H1 (cell line): ENCODE measurements around the gene EGLN2. TPM values are rescaled to one million over a fixed set of nuclear protein-coding genes. Genes with fewer than 3 reads are reported as not detected.
A peak's percentile ranks its signal among the peaks of the same experiment; 100 is the strongest.
"Not testable (repeated sequence)": the region's sequence is repeated elsewhere in the genome, so short reads cannot be mapped to it uniquely, and the experiment has no call there.

Source experiments
- CTCF ChIA-PET: fragments of 300-600 bp; sonication (Branson Sonifier 250); formaldehyde crosslinking; loops from one replicate; lab custom pipeline; 2021; ENCODE audit not compliant: partially characterized antibody; lab: Charles Lee
- POLR2A ChIA-PET: fragments of 300-600 bp; sonication (Branson Sonifier 250); formaldehyde crosslinking; loops from one replicate; lab custom pipeline; 2021; ENCODE audit warnings: inconsistent platforms; ENCODE audit not compliant: partially characterized antibody; lab: Charles Lee
- DNase-seq, 2 experiments: peaks; one replicate each; pipeline versions ENCODE4 v3.0.0 to v3.0.0-alpha.2; 2010 to 2022; ENCODE audit warnings: low spot score in 2 of 2, low read depth in 1 of 2, mixed read lengths in 1 of 2
- FAIRE-seq: peaks from 2 replicates; lab custom pipeline; 2011; peaks lifted over from hg19 to GRCh38; lab: Jason Lieb, UNC
- H2AFZ ChIP-seq: 2 replicates; pipeline ENCODE4 v1.8.1; 2012; ENCODE audit warnings: low read length, inconsistent platforms
- H2AK5ac ChIP-seq: 2 replicates; pipeline ENCODE4 v1.6.1; 2013; ENCODE audit warnings: low read depth, low read length
- H2BK120ac ChIP-seq: replicated peaks from 2 replicates; pipeline ENCODE3; 2013; ENCODE audit warnings: low read depth, low read length, inconsistent platforms
- H2BK12ac ChIP-seq: 2 replicates; pipeline ENCODE4 v1.6.1; 2013; ENCODE audit warnings: low read depth, low read length
- H2BK15ac ChIP-seq: 2 replicates; pipeline ENCODE4 v1.6.1; 2013; ENCODE audit warnings: low read length
- H2BK20ac ChIP-seq: 2 replicates; pipeline ENCODE4 v1.6.1; 2013; ENCODE audit warnings: low read length
- H2BK5ac ChIP-seq: 2 replicates; pipeline ENCODE4 v1.6.1; 2013; ENCODE audit warnings: low read depth, low read length
- H3K14ac ChIP-seq: 2 replicates; pipeline ENCODE4 v1.6.1; 2013; ENCODE audit warnings: inconsistent platforms; ENCODE audit not compliant: insufficient read length
- H3K18ac ChIP-seq: 2 replicates; pipeline ENCODE4 v1.6.1; 2013; ENCODE audit warnings: low read length; ENCODE audit errors: extremely low read depth
- H3K23ac ChIP-seq: 2 replicates; pipeline ENCODE4 v1.6.1; 2013; ENCODE audit warnings: inconsistent platforms; ENCODE audit not compliant: insufficient read length
- H3K23me2 ChIP-seq: 2 replicates; pipeline ENCODE4 v1.6.1; 2013; ENCODE audit warnings: low read depth, low read length
- H3K27ac ChIP-seq: 2 replicates; pipeline ENCODE4 v1.6.1; 2011; ENCODE audit warnings: low read depth, low read length, inconsistent platforms
- H3K27me3 ChIP-seq, 4 experiments: replicated peaks in 1 of 4; 1 replicate in 1 of 4; 2 replicates in 3 of 4; pipeline versions ENCODE4 v1.6.1 to v1.8.1; 2011 to 2013; ENCODE audit warnings: low read length in 3 of 4, mild to moderate bottlenecking in 3 of 4, inconsistent platforms in 2 of 4, mixed read lengths in 2 of 4, moderate library complexity in 1 of 4; ENCODE audit not compliant: control insufficient read depth in 3 of 4, insufficient read depth in 3 of 4; ENCODE audit errors: extremely low read depth in 1 of 4
- H3K36me3 ChIP-seq, 4 experiments: 2 replicates each; pipeline versions ENCODE4 v1.6.1 to v1.8.1; 2011 to 2013; ENCODE audit warnings: mild to moderate bottlenecking in 4 of 4, low read length in 3 of 4, moderate library complexity in 2 of 4, control low read depth in 1 of 4, inconsistent platforms in 1 of 4; ENCODE audit not compliant: insufficient read depth in 4 of 4, control insufficient read depth in 2 of 4
- H3K4ac ChIP-seq: replicated peaks from 2 replicates; pipeline ENCODE3; 2013; ENCODE audit warnings: low read length, low read depth, mixed read lengths, inconsistent platforms; ENCODE audit not compliant: insufficient read length
- H3K4me1 ChIP-seq, 4 experiments: replicated peaks in 1 of 4; 1 replicate in 1 of 4; 2 replicates in 3 of 4; pipeline versions ENCODE4 v1.6.1 to v1.8.1; 2011 to 2013; ENCODE audit warnings: low read length in 3 of 4, inconsistent platforms in 2 of 4, mixed read lengths in 1 of 4; ENCODE audit not compliant: insufficient read depth in 4 of 4, control insufficient read depth in 3 of 4
- H3K4me2 ChIP-seq, 2 experiments: 2 replicates each; pipeline versions ENCODE4 v1.6.1 to v1.8.1; 2011 to 2013; ENCODE audit warnings: low read depth in 2 of 2, low read length in 2 of 2, control low read depth in 1 of 2, inconsistent platforms in 1 of 2, mild to moderate bottlenecking in 1 of 2; ENCODE audit not compliant: insufficient read depth in 1 of 2
- H3K4me3 ChIP-seq, 4 experiments: fragments of 200-600, 300-600 bp in 1 of 4; sonication (generic), shearing (Covaris generic), sonication (Bioruptor Twin) in 1 of 4; 2 replicates each; pipeline versions ENCODE4 v1.5.1 to v1.8.1; 2011 to 2016; ENCODE audit warnings: low read length in 4 of 4, low read depth in 3 of 4, control low read depth in 2 of 4, inconsistent platforms in 2 of 4, mild to moderate bottlenecking in 2 of 4, mixed read lengths in 1 of 4, moderate library complexity in 1 of 4; ENCODE audit not compliant: insufficient read depth in 2 of 4; ENCODE audit errors: extremely low read depth in 1 of 4
- H3K56ac ChIP-seq: replicated peaks from 2 replicates; pipeline ENCODE3; 2013; ENCODE audit warnings: low read depth, mild to moderate bottlenecking, mixed read lengths, low read length, inconsistent platforms; ENCODE audit not compliant: insufficient read length
- H3K79me1 ChIP-seq: 2 replicates; pipeline ENCODE4 v1.6.1; 2013; ENCODE audit warnings: low read depth, low read length, control low read depth
- H3K79me2 ChIP-seq, 2 experiments: 2 replicates each; pipeline versions ENCODE4 v1.6.1 to v1.8.1; 2012 to 2013; ENCODE audit warnings: low read length in 2 of 2, mild to moderate bottlenecking in 2 of 2, inconsistent platforms in 1 of 2; ENCODE audit not compliant: insufficient read depth in 2 of 2, control insufficient read depth in 1 of 2
- H3K9ac ChIP-seq, 4 experiments: replicated peaks in 1 of 4; 1 replicate in 1 of 4; 2 replicates in 3 of 4; pipeline versions ENCODE4 v1.6.1 to v1.8.1; 2011 to 2013; ENCODE audit warnings: low read depth in 3 of 4, low read length in 3 of 4, control low read depth in 2 of 4, mild to moderate bottlenecking in 2 of 4, moderate library complexity in 2 of 4, inconsistent platforms in 1 of 4; ENCODE audit errors: extremely low read depth in 1 of 4
- H3K9me3 ChIP-seq, 2 experiments: 2 replicates each; pipeline versions ENCODE4 v1.6.1 to v1.8.1; 2012 to 2013; ENCODE audit warnings: mild to moderate bottlenecking in 2 of 2, moderate library complexity in 2 of 2, control low read depth in 1 of 2, inconsistent platforms in 1 of 2, low read depth in 1 of 2, low read length in 1 of 2, mixed read lengths in 1 of 2; ENCODE audit not compliant: insufficient read depth in 2 of 2
- H4K20me1 ChIP-seq, 2 experiments: replicated peaks in 1 of 2; 2 replicates each; pipeline versions ENCODE3 to v1.8.1; 2011 to 2013; ENCODE audit warnings: inconsistent platforms in 2 of 2, low read length in 2 of 2, mild to moderate bottlenecking in 1 of 2; ENCODE audit not compliant: insufficient read depth in 2 of 2, control insufficient read depth in 1 of 2
- H4K5ac ChIP-seq: 2 replicates; pipeline ENCODE4 v1.6.1; 2013; ENCODE audit warnings: low read length, low read depth, mixed read lengths, inconsistent platforms; ENCODE audit not compliant: insufficient read length
- H4K8ac ChIP-seq: 2 replicates; pipeline ENCODE4 v1.8.0; 2013; ENCODE audit warnings: mild to moderate bottlenecking, moderate library complexity, low read length, inconsistent platforms; ENCODE audit not compliant: insufficient read depth; ENCODE audit errors: extremely low read depth
- H4K91ac ChIP-seq: replicated peaks from 2 replicates; pipeline ENCODE3; 2013; ENCODE audit warnings: low read length, mixed read lengths, inconsistent platforms; ENCODE audit not compliant: insufficient read length
- CTCF ChIP-seq, 3 experiments: IDR thresholded peaks; 1 replicate in 2 of 3; 2 replicates in 1 of 3; pipeline versions ENCODE4 v1.5.1 to v1.6.1; 2011; ENCODE audit warnings: low read length in 3 of 3, mild to moderate bottlenecking in 3 of 3, inconsistent platforms in 2 of 3, low read depth in 1 of 3, moderate library complexity in 1 of 3; ENCODE audit not compliant: insufficient read depth in 1 of 3; ENCODE audit errors: control extremely low read depth in 1 of 3
- RAD21 ChIP-seq, 2 experiments: IDR thresholded peaks in 1 of 2; conservative IDR thresholded peaks in 1 of 2; 2 replicates each; pipeline ENCODE4 v1.6.1; 2011; ENCODE audit warnings: low read depth in 2 of 2, low read length in 2 of 2, improper control_type of control experiment in 1 of 2, inconsistent platforms in 1 of 2, mild to moderate bottlenecking in 1 of 2, moderate library complexity in 1 of 2
- WGBS, 2 experiments: shearing (Covaris generic) in 1 of 2; methylation state at CpG; one replicate each; pipeline versions ENCODE4 v1.1.6 to v1.1.7; 2013 to 2015; ENCODE audit warnings: low lambda C conversion rate in 2 of 2, mixed read lengths in 2 of 2, inconsistent platforms in 1 of 2, low coverage in 1 of 2, missing lambda C conversion rate in 1 of 2; ENCODE audit not compliant: insufficient replicate concordance in 2 of 2, insufficient coverage in 1 of 2, insufficient read length in 1 of 2; ENCODE audit errors: extremely low coverage in 1 of 2, missing lambda C conversion rate in 1 of 2; 5-methylcytosine and 5-hydroxymethylcytosine counted together
- polyA plus RNA-seq, 7 experiments: library from polyadenylated mRNA; depleted of rRNA in 3 of 7; stranded (reverse) in 5 of 7; unstranded in 2 of 7; fragments of >200 nt in 5 of 7; fragments of 200-250 nt in 2 of 7; gene quantifications; 1 replicate in 5 of 7; 2 replicates in 1 of 7; 4 replicates in 1 of 7; pipeline versions ENCODE4 v1.2.1 to v1.2.3, GENCODE V29; 2011 to 2013; ENCODE audit warnings: missing spikeins in 2 of 7, mixed read lengths in 2 of 7
- total RNA-seq: library from RNA; stranded (reverse); fragmentation: NEBNext Ultra II Directional; extraction: Animal tissue kit (Norgen Biotek cat#: 25700); gene quantifications from 2 replicates; pipeline ENCODE4 v1.2.1, GENCODE V29; 2021

EGLN2 gene
- total and polyA plus RNA-seq, 2 of the 8 experiments (the other 6 are each of a cell fraction or from before 2014, with no cell fraction given), result 86.9 to 103 TPM

- Histone ChIP-seq H2BK12ac (peak overlapping the region; percentile 92; the same call in 1 of the 2 replicates), H4K8ac (peak overlapping the region; percentile 51; the same call in 1 of the 2 replicates), H2BK5ac (peak overlapping the region; percentile 88; the same call in 1 of the 2 replicates), H3K4me2 (peak overlapping the region; percentile 85 to 93), H2BK15ac (peak overlapping the region; percentile 99; the same call in 1 of the 2 replicates), H4K5ac (peak overlapping the region; percentile 72), H3K18ac (peak overlapping the region; percentile 90), H3K4me3 (peak overlapping the region in 2 of 4 experiments; percentile 11 to 49; a peak in 2 of 8 replicates)
- not testable (repeated sequence) for H4K91ac ChIP-seq, H3K27ac ChIP-seq, H3K56ac ChIP-seq, H3K27me3 ChIP-seq, H3K9ac ChIP-seq, H3K23me2 ChIP-seq
- peak in 1 of 2 experiments; percentile 76 for DNase-seq
- CTCF ChIA-PET, result interaction anchor here (0.7 to 3.0 kb wide), 18 partner anchors 10 to 325 kb away, joined by 3 to 16 read pairs (median 6); partner anchors contain the start of genes ACTMAP and SNRPA
- TF ChIP-seq RAD21 (IDR thresholded peaks at IDR 0.05 in 1 of 2, conservative IDR thresholded peaks at IDR 0.05 in 1 of 2; ENCODE audit: low read depth in 2 of 2, low read length in 2 of 2), result peak; percentile 24 to 25; a peak in 3 of 4 replicates
- peak in 2 of 3 experiments; percentile 48 to 57; a peak in 3 of 4 replicates for TF ChIP-seq CTCF (IDR thresholded peaks at IDR 0.05; ENCODE audit: control extremely low read depth in 1 of 3, insufficient read depth in 1 of 3, low read depth in 1 of 3, low read length in 3 of 3)
- TF ChIP-seq, all 59 proteins: peak for 2; not testable (repeated sequence) for 57
- not testable (repeated sequence) for H2BK20ac ChIP-seq, H3K79me2 ChIP-seq, H3K79me1 ChIP-seq, H3K4me1 ChIP-seq, H3K14ac ChIP-seq, H3K23ac ChIP-seq, H4K20me1 ChIP-seq, H2AK5ac ChIP-seq, H2BK120ac ChIP-seq, H3K36me3 ChIP-seq, H3K9me3 ChIP-seq, H3K4ac ChIP-seq, FAIRE-seq
- 35% methylated on average over 24 of the region's 36 CpGs; no CpG with 5 or more reads in 1 of the 2 experiments for WGBS, 2 experiments
- H2AFZ ChIP-seq, result peak overlapping the region; percentile 92; the same call in 1 of the 2 replicates
- POLR2A ChIA-PET, result interaction anchor here (0.9 to 2.2 kb wide), 5 partner anchors 10 to 66 kb away, joined by 3 to 8 read pairs (median 4); partner anchors contain the start of gene EGLN2
Measured at GRCh38 chr19:40818480-40819399, 19.7 kb downstream of the EGLN2 start.
